NCI-H1105 treated with DMSO at 0.1 percent for 48 hours (cell line): ENCODE results near the gene DNAJC30.

Experiments
- DNase-seq: peaks from one replicate; lab custom pipeline; 2025; lab: John Stamatoyannopoulos, UW

The DNAJC30 gene

GRCh38 chr7:73647725-73648592, 35.3 kb downstream of the DNAJC30 start:
- peak; percentile 57 for DNase-seq

- DNase-seq, result no peak
These were observed 36.2 kb downstream of the DNAJC30 start for GRCh38 chr7:73646785-73647724.

- DNase-seq, result no peak
These were observed 37.5 kb downstream of the DNAJC30 start for GRCh38 chr7:73645643-73646174.

- DNase-seq, result no peak
These were observed 38.5 kb downstream of the DNAJC30 start for GRCh38 chr7:73644688-73645286.

- DNase-seq, result no peak
These were observed 40.4 kb downstream of the DNAJC30 start for GRCh38 chr7:73642834-73643233.

GRCh38 chr7:73638911-73639310, 44.3 kb downstream of the DNAJC30 start:
- DNase-seq, result no peak

- no peak for DNase-seq
These were observed 47.6 kb downstream of the DNAJC30 start for GRCh38 chr7:73635428-73636200.

- DNase-seq, result no peak
These were observed 49.4 kb downstream of the DNAJC30 start for GRCh38 chr7:73633844-73634243.

GRCh38 chr7:73633323-73633722, 49.9 kb downstream of the DNAJC30 start:
- DNase-seq, result no peak

GRCh38 chr7:73631558-73631957, 51.7 kb downstream of the DNAJC30 start:
- DNase-seq, result no peak
